NCI-H510A treated with DMSO at 0.1 percent for 48 hours (cell line): Measurements from ENCODE around the gene SLC25A46.
"Not testable (repeated sequence)": the region's sequence is repeated elsewhere in the genome, so short reads cannot be mapped to it uniquely, and the experiment has no call there.

Source experiments
- DNase-seq: peaks from one replicate; lab custom pipeline; 2025; lab: John Stamatoyannopoulos, UW

SLC25A46 gene

GRCh38 chr5:110757118-110757729 lies 18.4 kb downstream of the SLC25A46 start:
- peak; percentile 56 for DNase-seq

DNA sequence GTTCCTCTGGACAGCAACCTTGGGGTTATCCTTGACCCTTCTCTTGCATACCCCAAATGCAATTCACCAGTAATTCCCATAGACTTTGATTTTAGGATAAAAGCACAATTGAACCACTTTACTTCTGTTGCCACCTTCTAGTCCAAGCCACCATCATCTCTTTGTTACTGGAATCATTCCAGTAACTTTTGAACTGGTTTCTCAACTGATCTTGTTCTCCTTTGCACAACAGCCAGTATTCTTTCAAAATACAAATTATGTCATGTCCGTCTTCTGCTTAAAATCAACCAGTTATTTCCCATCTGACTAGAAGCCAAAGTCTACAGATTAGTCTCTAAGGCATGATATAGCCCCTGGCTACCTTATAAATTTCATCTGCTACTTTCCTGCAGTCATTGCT lies 21.4 kb downstream of the SLC25A46 start:
- DNase-seq = no peak

DNA sequence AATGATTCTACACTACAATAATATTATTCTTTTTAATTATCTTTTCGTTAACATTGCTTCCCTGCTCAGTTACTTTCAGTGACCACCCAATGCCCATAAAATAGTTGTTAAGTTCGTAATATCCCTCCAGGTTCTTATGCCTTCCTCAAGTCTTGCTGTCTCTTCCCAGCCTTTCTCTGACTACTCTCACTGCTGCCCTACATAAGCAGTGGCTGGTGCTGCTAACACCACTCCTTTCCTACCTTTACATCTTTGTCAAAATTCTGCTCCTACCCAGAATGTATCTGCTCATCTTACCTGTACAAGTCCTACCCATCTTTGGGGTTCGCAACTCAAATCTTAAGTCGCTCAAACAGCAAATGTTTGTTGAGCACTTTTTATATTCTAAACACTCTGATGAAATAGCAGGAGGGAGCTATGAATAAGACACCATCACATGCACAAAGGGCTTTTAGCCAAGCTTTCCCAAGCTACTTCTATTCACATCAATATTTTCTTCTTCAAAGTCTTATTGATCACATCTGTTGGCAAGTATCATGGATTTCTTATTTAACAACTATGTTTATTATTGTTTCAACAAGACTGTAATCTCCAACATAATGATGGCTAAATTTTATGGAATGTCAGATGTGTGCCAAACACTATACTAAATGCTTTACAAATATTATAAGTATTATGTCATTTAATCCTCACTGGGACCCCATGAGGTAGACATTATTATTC lies 29.5 kb downstream of the SLC25A46 start:
- no peak for DNase-seq

GRCh38 chr5:110769000-110769681 lies 30.3 kb downstream of the SLC25A46 start:
- DNase-seq = no peak

DNA sequence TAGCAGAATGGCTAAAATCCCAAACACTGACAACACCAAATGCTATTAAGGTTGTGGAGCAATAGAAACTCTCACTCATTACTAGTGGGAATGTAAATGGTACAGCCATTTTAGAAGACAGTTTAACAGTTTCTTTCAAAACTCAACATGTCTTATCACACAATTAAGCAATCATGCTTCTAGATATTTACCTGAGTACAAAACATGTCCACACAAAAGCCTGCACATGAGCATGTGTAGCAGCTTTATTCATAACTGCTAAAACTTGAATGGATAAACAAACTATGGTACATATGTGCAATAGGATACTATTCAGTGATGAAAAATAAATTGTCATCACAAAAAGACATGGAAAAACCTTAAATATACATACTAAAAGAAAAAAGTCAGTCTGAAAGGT lies 31.5 kb downstream of the SLC25A46 start:
- no peak for DNase-seq

DNA sequence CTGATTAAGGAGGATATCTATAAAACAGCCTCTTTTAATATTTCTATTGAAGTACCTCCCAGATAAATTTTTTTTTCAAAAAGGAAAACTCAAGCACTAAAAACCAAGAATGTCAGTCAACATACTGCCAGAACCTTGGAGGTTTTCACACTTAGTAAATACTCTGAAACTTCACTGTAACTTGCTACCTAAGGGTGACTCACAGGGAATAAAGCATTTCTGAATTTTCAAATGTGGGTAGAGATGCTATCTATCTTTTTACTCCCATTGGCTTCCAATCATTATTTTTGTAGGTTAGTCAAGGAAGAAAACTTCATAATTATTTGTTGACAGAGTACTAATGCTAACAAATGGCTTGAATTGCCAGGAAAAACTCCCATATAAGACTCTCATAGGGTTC lies 46.1 kb downstream of the SLC25A46 start:
- DNase-seq = no peak

- DNase-seq = no peak
Observed at GRCh38 chr5:110785356-110785755, 46.5 kb downstream of the SLC25A46 start.

DNA sequence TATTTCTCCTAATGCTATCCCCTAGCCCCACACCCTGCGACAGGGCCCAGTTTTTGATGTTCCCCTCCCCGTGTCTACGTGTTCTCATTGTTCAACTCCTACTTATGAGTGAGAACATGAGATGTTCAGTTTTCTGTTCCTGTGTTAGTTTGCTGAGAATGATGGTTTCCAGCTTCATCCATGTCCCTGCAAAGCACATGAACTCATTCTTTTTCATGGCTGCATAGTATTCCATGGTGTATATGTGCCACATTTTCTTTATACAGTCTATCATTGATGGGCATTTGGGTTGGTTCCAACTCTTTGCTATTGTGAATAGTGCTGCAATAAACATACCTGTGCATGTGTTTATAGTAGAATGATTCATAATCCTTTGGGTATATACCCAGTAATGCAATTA lies 49.2 kb downstream of the SLC25A46 start:
- DNase-seq = not testable (repeated sequence)

GRCh38 chr5:110790673-110791072 lies 51.9 kb downstream of the SLC25A46 start:
- DNase-seq = no peak

DNA sequence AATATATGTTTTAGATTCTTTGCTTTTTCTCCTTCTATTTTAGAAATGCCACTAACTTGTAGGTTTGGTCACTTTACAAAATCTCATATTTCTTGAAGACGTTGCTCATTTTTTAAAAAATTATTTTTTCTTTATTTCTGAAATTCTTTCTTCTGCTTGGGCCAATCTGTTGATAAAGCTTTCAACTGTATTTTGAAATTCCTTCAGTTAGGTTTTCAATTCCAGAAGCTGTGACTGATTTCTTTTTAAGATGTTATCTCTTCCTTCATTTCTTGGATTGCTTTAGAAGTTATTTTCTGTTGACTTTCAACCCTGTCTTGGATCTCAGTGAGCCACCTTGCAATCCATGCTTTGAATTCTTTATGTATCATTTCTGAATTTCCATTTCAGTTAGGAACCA lies 64.2 kb downstream of the SLC25A46 start:
- DNase-seq = no peak

DNA sequence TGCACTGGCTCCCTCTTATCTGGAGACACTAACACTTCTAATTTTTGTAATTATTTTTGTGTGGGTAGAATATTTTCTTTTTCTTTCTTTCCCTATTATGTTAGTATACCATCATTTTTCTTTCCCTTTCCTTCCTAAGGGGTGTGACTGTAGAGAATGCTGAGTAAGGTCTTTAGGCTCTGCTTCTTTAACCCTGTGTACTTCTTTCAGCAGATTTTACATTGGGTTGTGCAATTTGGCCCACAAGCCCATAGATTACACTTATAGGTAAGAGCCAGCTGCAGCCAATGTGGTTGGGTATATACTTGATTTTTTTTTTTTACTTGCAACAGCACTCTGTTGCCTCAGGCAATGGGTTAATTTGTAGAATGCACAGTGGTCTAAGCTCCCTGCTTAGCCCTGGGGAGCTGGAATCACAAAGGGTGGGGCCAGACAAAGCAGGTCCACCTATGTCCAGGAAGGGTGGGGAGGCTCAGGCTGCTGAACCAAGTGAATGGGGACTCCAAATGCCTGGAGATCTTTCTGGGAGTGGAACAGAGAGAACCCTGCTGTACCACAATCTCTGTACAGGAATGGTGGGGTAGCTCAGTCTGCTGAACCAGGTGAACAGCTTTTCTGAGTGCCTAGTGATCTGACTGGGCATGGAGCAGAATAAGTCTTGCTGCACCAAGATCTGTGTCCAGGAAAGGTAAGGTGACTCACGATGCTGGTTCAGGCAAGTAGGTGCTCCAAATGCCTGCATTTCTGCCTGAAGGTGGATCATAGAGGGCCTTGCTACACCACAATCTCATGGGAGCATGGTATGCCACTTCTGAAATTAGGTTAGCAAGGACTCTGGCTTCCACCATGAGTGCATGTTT lies 64.9 kb downstream of the SLC25A46 start:
- no peak for DNase-seq

DNA sequence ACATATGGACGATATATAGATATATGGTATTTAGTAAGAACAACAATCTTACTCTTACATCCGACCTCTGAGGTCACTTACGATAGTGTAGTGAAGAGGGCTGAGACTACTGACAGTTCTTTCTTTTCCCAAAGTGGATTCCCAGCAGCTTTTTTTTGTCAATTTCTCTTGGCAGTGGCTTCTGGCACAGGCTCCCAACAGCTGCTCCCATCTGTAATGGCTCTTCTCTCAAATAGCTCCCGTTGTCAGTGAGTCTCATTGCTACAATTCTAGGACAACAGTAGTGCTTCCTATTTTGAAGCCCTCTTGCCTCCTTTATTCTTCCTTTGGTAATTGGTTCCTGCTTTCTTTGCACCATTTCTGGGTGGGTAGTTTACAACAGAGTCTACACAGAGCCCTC lies 68.4 kb downstream of the SLC25A46 start:
- DNase-seq = no peak

DNA sequence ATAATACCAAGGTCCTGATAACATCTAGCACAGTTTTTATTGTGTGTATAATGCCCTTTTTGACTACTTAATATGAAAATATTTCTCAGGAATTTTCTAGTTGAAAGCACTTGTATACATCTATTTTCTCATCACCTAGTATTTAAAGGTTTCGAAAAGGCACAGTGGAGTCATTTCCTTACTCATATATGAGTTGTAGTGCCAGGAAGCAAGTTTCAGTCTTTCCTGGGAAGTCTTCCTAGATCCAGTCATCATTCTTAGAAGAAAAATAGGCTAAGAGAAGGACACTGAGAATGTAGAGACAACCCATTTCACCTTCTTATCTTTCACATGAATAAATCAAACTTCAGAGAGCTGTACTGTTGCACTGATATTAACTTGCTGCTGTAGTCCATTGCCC lies 70.2 kb downstream of the SLC25A46 start:
- DNase-seq = no peak
